ENCODE data around the gene FADS6. TPM values are rescaled to one million over a fixed set of nuclear protein-coding genes. Genes with fewer than 3 reads are reported as not detected.

FADS6 gene
- total RNA-seq, 1 experiment from 2014 or later = not detected

GRCh38 chr17:74832421-74832820 lies 61.0 kb downstream of the FADS6 start:
- ChIA-PET CTCF (interaction anchor here (0.6 to 0.9 kb wide), 2 partner anchors 30 to 448 kb away, joined by 3 to 5 read pairs; no protein-coding TSS in a partner anchor), POLR2A (no interaction called here)
- Histone ChIP-seq H3K36me3 (ENCODE audit: control insufficient read depth, insufficient read depth, low read length) (no peaks in the 10 kb centered on the region), H3K4me1 (ENCODE audit: control insufficient read depth, insufficient read depth, low read length) (0 out of 2 replicates have a peak, but pooled peaks cover 3% of the 10 kb centered on the region), H3K27me3 (ENCODE audit: control insufficient read depth, insufficient read depth, low read length) (no peaks in the 10 kb centered on the region), H3K9me3 (ENCODE audit: control insufficient read depth, insufficient read depth, low read depth, low read length) (no peaks in the 10 kb centered on the region), H3K4me3 (ENCODE audit: low read depth in 2 of 2, low read length in 2 of 2) (no peak overlapping the region), H3K27ac (ENCODE audit: low read length) (no peak overlapping the region)
- intact Hi-C loops (cut with micrococcal nuclease; ENCODE audit: unreplicated experiment) (no loop called here), in situ Hi-C loops (cut with HindIII; ENCODE audit: low pct_unique_long_range_greater_than_20kb, low sequenced_read_pairs) (no loop called here)
- no TSS peak for BruUV-seq (replicated peaks)
- TF ChIP-seq CTCF (IDR thresholded peaks at IDR 0.05) (no peak), REST (IDR thresholded peaks at IDR 0.05; ENCODE audit: insufficient read depth in 1 of 2, low read depth in 2 of 2, low read length in 1 of 2) (no peak), SIN3A (IDR thresholded peaks at IDR 0.05; ENCODE audit: borderline replicate concordance, insufficient read depth, low read depth, low read length) (no peak), TCF7L2 (IDR thresholded peaks at IDR 0.05; ENCODE audit: low read depth, low read length) (no peak), POLR2AphosphoS5 (IDR thresholded peaks at IDR 0.05; ENCODE audit: low read depth, low read length) (no peak)
- DNase-seq (ENCODE audit: low read depth, low spot score) (no peak), ATAC-seq (no peak)

- H3K27me3 ChIP-seq (ENCODE audit: control insufficient read depth, insufficient read depth, low read length) = no peaks in the 10 kb centered on the region
- no peak overlapping the region for H3K4me3 ChIP-seq (ENCODE audit: low read depth in 2 of 2, low read length in 2 of 2)
- H3K4me1 ChIP-seq (ENCODE audit: control insufficient read depth, insufficient read depth, low read length) = 0 out of 2 replicates have a peak, but pooled peaks cover 3% of the 10 kb centered on the region
- no peak overlapping the region for H3K27ac ChIP-seq (ENCODE audit: low read length)
- TF ChIP-seq POLR2AphosphoS5 (IDR thresholded peaks at IDR 0.05; ENCODE audit: low read depth, low read length) (no peak), TCF7L2 (IDR thresholded peaks at IDR 0.05; ENCODE audit: low read depth, low read length) (no peak), SIN3A (IDR thresholded peaks at IDR 0.05; ENCODE audit: borderline replicate concordance, insufficient read depth, low read depth, low read length) (no peak), REST (IDR thresholded peaks at IDR 0.05; ENCODE audit: insufficient read depth in 1 of 2, low read depth in 2 of 2, low read length in 1 of 2) (no peak), CTCF (IDR thresholded peaks at IDR 0.05) (no peak)
- BruUV-seq (replicated peaks) = no TSS peak
- no peaks in the 10 kb centered on the region for H3K36me3 ChIP-seq (ENCODE audit: control insufficient read depth, insufficient read depth, low read length)
- in situ Hi-C loops (cut with HindIII; ENCODE audit: low pct_unique_long_range_greater_than_20kb, low sequenced_read_pairs) (no loop called here), intact Hi-C loops (cut with micrococcal nuclease; ENCODE audit: unreplicated experiment) (no loop called here)
- ChIA-PET POLR2A (no interaction called here), CTCF (interaction anchor here (0.6 kb wide), 2 partner anchors 251 to 448 kb away, joined by 3 to 7 read pairs; no protein-coding TSS in a partner anchor)
- H3K9me3 ChIP-seq (ENCODE audit: control insufficient read depth, insufficient read depth, low read depth, low read length) = no peaks in the 10 kb centered on the region
- DNase-seq (ENCODE audit: low read depth, low spot score) (no peak), ATAC-seq (no peak)
Observed at GRCh38 chr17:74831444-74832146, 61.8 kb downstream of the FADS6 start.

Measured in Panc1 (cell line).